HCT116 (cell line): ENCODE measurements around the gene PRM3. TPM values are rescaled to one million over a fixed set of nuclear protein-coding genes. Genes with fewer than 3 reads are reported as not detected.

Source experiments
- ATAC-seq: fragments of 200-7000 bp; cut with Tn5 transposase; 2 replicates; pipeline ENCODE4 v1.9.1; 2020; ENCODE audit warnings: mild to moderate bottlenecking, moderate library complexity
- BruUV-seq: library from RNA; stranded (reverse); fragments of 400-500 nt; replicated peaks from 2 replicates; lab custom pipeline; 2021; lab: Mats Ljungman, UMichigan
- CTCF ChIA-PET: fragments of 300-600 bp; sonication (Branson Sonifier 250); formaldehyde crosslinking; loops from one replicate; lab custom pipeline; 2021; ENCODE audit warnings: antibody characterized with exemption; lab: Charles Lee
- POLR2A ChIA-PET: fragments of 300-600, 350-600 bp; sonication (Branson Sonifier 250); formaldehyde crosslinking; loops from one replicate; lab custom pipeline; 2021; ENCODE audit warnings: antibody characterized with exemption; lab: Charles Lee
- RAD21 ChIA-PET, 2 experiments: fragments of 300-600 bp; sonication (Branson Sonifier 250); formaldehyde crosslinking; loops; one replicate each; lab custom pipeline; 2023; ENCODE audit warnings: low total read pairs in 2 of 2; ENCODE audit not compliant: uncharacterized antibody in 2 of 2, unreplicated experiment in 2 of 2, low non-redundant PET in 1 of 2; lab: Charles Lee
- DNase-seq: peaks from one replicate; pipeline ENCODE4 v3.0.0-alpha.2; 2010; ENCODE audit warnings: low read depth, low spot score
- H2AFZ ChIP-seq: fragments of 200-600 bp; shearing (Covaris generic), sonication (generic); 2 replicates; pipeline ENCODE4 v1.6.1; 2017; ENCODE audit warnings: low read depth, mixed run types, mixed read lengths, antibody characterized with exemption, low read length; ENCODE audit not compliant: poor library complexity, severe bottlenecking
- H3K27ac ChIP-seq: 2 replicates; pipeline ENCODE4 v1.5.1; 2012; ENCODE audit warnings: low read depth, low read length
- H3K27me3 ChIP-seq: fragments of 200-600 bp; sonication (generic); 2 replicates; pipeline ENCODE4 v1.6.1; 2016; ENCODE audit warnings: mixed run types, low read length, mixed read lengths; ENCODE audit not compliant: insufficient read depth
- H3K36me3 ChIP-seq, 2 experiments: fragments of 200-500 bp in 1 of 2; fragments of 200-600 bp in 1 of 2; sonication (Bioruptor generic) in 1 of 2; sonication (generic) in 1 of 2; 2 replicates each; pipeline versions ENCODE4 v1.5.1 to v1.6.1; 2014 to 2016; ENCODE audit warnings: low read length in 2 of 2, inconsistent platforms in 1 of 2, mixed read lengths in 1 of 2, mixed run types in 1 of 2; ENCODE audit not compliant: insufficient read depth in 2 of 2, control insufficient read depth in 1 of 2
- H3K4me1 ChIP-seq, 2 experiments: fragments of 200-600 bp in 1 of 2; sonication (generic) in 1 of 2; 2 replicates each; pipeline versions ENCODE4 v1.5.1 to v1.6.1; 2012 to 2017; ENCODE audit warnings: low read length in 2 of 2, inconsistent platforms in 1 of 2, mild to moderate bottlenecking in 1 of 2, mixed read lengths in 1 of 2, mixed run types in 1 of 2, moderate library complexity in 1 of 2; ENCODE audit not compliant: insufficient read depth in 2 of 2, control insufficient read depth in 1 of 2
- H3K4me2 ChIP-seq: fragments of 200-600 bp; sonication (generic); 2 replicates; pipeline ENCODE4 v1.6.1; 2017; ENCODE audit warnings: mixed run types, low read length, mixed read lengths
- H3K4me3 ChIP-seq, 2 experiments: fragments of 200-600 bp in 1 of 2; sonication (generic) in 1 of 2; replicated peaks in 1 of 2; 2 replicates each; pipeline ENCODE4 v1.5.1; 2011 to 2016; ENCODE audit warnings: low read length in 2 of 2, control low read depth in 1 of 2, low read depth in 1 of 2, mild to moderate bottlenecking in 1 of 2, mixed read lengths in 1 of 2, mixed run types in 1 of 2
- H3K79me2 ChIP-seq: fragments of 200-600 bp; sonication (generic); 2 replicates; pipeline ENCODE4 v1.6.1; 2017; ENCODE audit warnings: mild to moderate bottlenecking, mixed run types, low read length, moderate library complexity, mixed read lengths; ENCODE audit not compliant: insufficient read depth
- H3K9ac ChIP-seq: fragments of 200-600 bp; sonication (generic); 2 replicates; pipeline ENCODE4 v1.6.1; 2016; ENCODE audit warnings: low read length, mixed read lengths
- H3K9me2 ChIP-seq: fragments of 200-600 bp; sonication (generic), shearing (Covaris generic); 2 replicates; pipeline ENCODE4 v1.6.1; 2017; ENCODE audit warnings: mixed run types, mild to moderate bottlenecking, moderate library complexity; ENCODE audit not compliant: insufficient read depth
- H3K9me3 ChIP-seq, 2 experiments: fragments of 200-500 bp in 1 of 2; fragments of 200-600 bp in 1 of 2; sonication (Bioruptor generic) in 1 of 2; sonication (generic) in 1 of 2; 2 replicates each; pipeline ENCODE4 v1.6.1; 2014 to 2017; ENCODE audit warnings: low read length in 2 of 2, mixed read lengths in 2 of 2, inconsistent platforms in 1 of 2, low read depth in 1 of 2, mild to moderate bottlenecking in 1 of 2, mixed run types in 1 of 2, moderate library complexity in 1 of 2; ENCODE audit not compliant: control insufficient read depth in 1 of 2, insufficient read depth in 1 of 2
- H4K20me1 ChIP-seq: fragments of 200-600 bp; sonication (generic), shearing (Covaris generic); 2 replicates; pipeline ENCODE4 v1.6.1; 2017; ENCODE audit warnings: mixed run types, mild to moderate bottlenecking, moderate library complexity; ENCODE audit not compliant: insufficient read depth
- EGR1 ChIP-seq: IDR thresholded peaks from 2 replicates; pipeline ENCODE4 v1.6.1; 2012; ENCODE audit warnings: low read depth
- JUND ChIP-seq: IDR thresholded peaks from 2 replicates; pipeline ENCODE4 v1.6.1; 2012
- POLR2A ChIP-seq: IDR thresholded peaks from 2 replicates; pipeline ENCODE4 v1.7.0; 2011; ENCODE audit warnings: borderline replicate concordance; ENCODE audit not compliant: insufficient read depth, insufficient read length; ENCODE audit errors: extremely low read depth
- POLR2AphosphoS5 ChIP-seq: IDR thresholded peaks from 2 replicates; pipeline ENCODE4 v1.6.1; 2011; ENCODE audit warnings: mild to moderate bottlenecking, low read depth, low read length, moderate library complexity
- RAD21 ChIP-seq: IDR thresholded peaks from 2 replicates; pipeline ENCODE4 v1.6.1; 2012; ENCODE audit warnings: low read depth, mild to moderate bottlenecking
- REST ChIP-seq: IDR thresholded peaks from 2 replicates; pipeline ENCODE4 v1.6.1; 2012; ENCODE audit warnings: low read depth
- TCF7L2 ChIP-seq: IDR thresholded peaks from 2 replicates; pipeline ENCODE4 v1.7.0; 2011; ENCODE audit warnings: borderline replicate concordance, inconsistent platforms; ENCODE audit not compliant: insufficient read depth, insufficient read length; ENCODE audit errors: extremely low read depth
- YY1 ChIP-seq: IDR thresholded peaks from 2 replicates; pipeline ENCODE4 v1.6.1; 2011; ENCODE audit warnings: low read length, low read depth, moderate library complexity, mild to moderate bottlenecking; ENCODE audit not compliant: insufficient replicate concordance; ENCODE audit errors: extremely low read depth
- ZBTB33 ChIP-seq: IDR thresholded peaks from 2 replicates; pipeline ENCODE4 v1.6.1; 2011; ENCODE audit warnings: mild to moderate bottlenecking, low read length, moderate library complexity; ENCODE audit not compliant: insufficient replicate concordance; ENCODE audit errors: extremely low read depth
- ZNF274 ChIP-seq: fragments of 200-500 bp; sonication (Bioruptor generic); IDR thresholded peaks from 2 replicates; pipeline ENCODE4 v1.6.1; 2014; ENCODE audit warnings: mild to moderate bottlenecking, low read depth, low read length, inconsistent platforms
- intact Hi-C: fragments of 100-400 bp; cut with micrococcal nuclease; formaldehyde crosslinking; loops from 2 replicates; pipeline ENCODE4 v1.10.0; 2022
- total RNA-seq: library from RNA; stranded (reverse); gene quantifications from one replicate; pipeline ENCODE4 v1.2.1, GENCODE V29; 2021; ENCODE audit not compliant: unreplicated experiment

The PRM3 gene
- total RNA-seq, 1 experiment from 2014 or later, result not detected

- Histone ChIP-seq H3K27ac (no peak overlapping the region), H4K20me1 (no peaks in the 10 kb centered on the region), H3K36me3 (no peaks in the 10 kb centered on the region), H2AFZ (no peak overlapping the region), H3K9me3 (no peaks in the 10 kb centered on the region)
- BruUV-seq, result no TSS peak
- POLR2A ChIA-PET, result interaction anchor here (1.0 kb wide), 1 partner anchor 17 kb away, joined by 7 read pairs; the partner anchor contains the start of gene SOCS1
- peak; percentile 93 for ATAC-seq
- intact Hi-C loops, result no loop called here
- TF ChIP-seq ZNF274 (no peak), POLR2A (no peak), EGR1 (no peak), ZBTB33 (no peak), YY1 (no peak), RAD21 (no peak), TCF7L2 (no peak), JUND (no peak), POLR2AphosphoS5 (no peak), REST (no peak)
- TF ChIP-seq, all 23 proteins: peak for 0
- RAD21 ChIA-PET, result no interaction called here
- Histone ChIP-seq H3K4me2 (no peak overlapping the region), H3K9me2 (no peaks in the 10 kb centered on the region), H3K4me1 (peaks cover 0 to 15% of the 10 kb centered on the region in 2 experiments; a peak in 2 of 4 replicates), H3K4me3 (no peak overlapping the region), H3K27me3 (no peaks in the 10 kb centered on the region), H3K9ac (no peak overlapping the region), H3K79me2 (no peaks in the 10 kb centered on the region)
- no peak for DNase-seq
- CTCF ChIA-PET, result no interaction called here
Measured at GRCh38 chr16:11238272-11239202, 34.9 kb downstream of the PRM3 start.
